NCI-H526 treated with DMSO at 0.1 percent for 48 hours (cell line): ENCODE data around the gene PACS2.
"Not testable (repeated sequence)": the region's sequence is repeated elsewhere in the genome, so short reads cannot be mapped to it uniquely, and the experiment has no call there.

Source experiments
- DNase-seq: peaks from one replicate; lab custom pipeline; 2025; lab: John Stamatoyannopoulos, UW

The PACS2 gene

GRCh38 chr14:105314287-105315200 lies at the start of gene PACS2:
Gene PACS2 (plus strand): TSS chr14:105314748. CDS start chr14:105314919, 171 bp downstream.
- peak; percentile 38 for DNase-seq

GRCh38 chr14:105267820-105268548 lies 46.6 kb upstream of the PACS2 start:
- DNase-seq: no peak

GRCh38 chr14:105268736-105269354 lies 45.7 kb upstream of the PACS2 start:
- DNase-seq: no peak

GRCh38 chr14:105269405-105269804 lies 45.1 kb upstream of the PACS2 start:
- DNase-seq: no peak

GRCh38 chr14:105271224-105271890 lies 43.2 kb upstream of the PACS2 start:
- DNase-seq: no peak

- DNase-seq: no peak
Observed at GRCh38 chr14:105272623-105273022, 41.9 kb upstream of the PACS2 start.

- DNase-seq: no peak
Observed at GRCh38 chr14:105273062-105273461, 41.5 kb upstream of the PACS2 start.

- DNase-seq: no peak
Observed at GRCh38 chr14:105274637-105275036, 39.9 kb upstream of the PACS2 start.

- DNase-seq: no peak
Observed at GRCh38 chr14:105275267-105275946, 39.1 kb upstream of the PACS2 start.

- not testable (repeated sequence) for DNase-seq
Observed at GRCh38 chr14:105277448-105277847, 37.1 kb upstream of the PACS2 start.

GRCh38 chr14:105279642-105280361 lies 34.7 kb upstream of the PACS2 start:
- DNase-seq: no peak

GRCh38 chr14:105280525-105280924 lies 34.0 kb upstream of the PACS2 start:
- no peak for DNase-seq

- DNase-seq: peak; percentile 65
Observed at GRCh38 chr14:105281371-105282097, 33.0 kb upstream of the PACS2 start.

GRCh38 chr14:105282098-105282725 lies 32.3 kb upstream of the PACS2 start:
- no peak for DNase-seq

GRCh38 chr14:105283028-105283427 lies 31.5 kb upstream of the PACS2 start:
- no peak for DNase-seq

GRCh38 chr14:105283899-105284298 lies 30.6 kb upstream of the PACS2 start:
- DNase-seq: no peak

GRCh38 chr14:105285174-105285573 lies 29.4 kb upstream of the PACS2 start:
- no peak for DNase-seq

- DNase-seq: no peak
Observed at GRCh38 chr14:105286759-105287144, 27.8 kb upstream of the PACS2 start.

- no peak for DNase-seq
Observed at GRCh38 chr14:105287249-105288102, 27.1 kb upstream of the PACS2 start.
